ENCODE data around the gene KLHL20. TPM values are rescaled to one million over a fixed set of nuclear protein-coding genes. Genes with fewer than 3 reads are reported as not detected.

Gene KLHL20, protein sequence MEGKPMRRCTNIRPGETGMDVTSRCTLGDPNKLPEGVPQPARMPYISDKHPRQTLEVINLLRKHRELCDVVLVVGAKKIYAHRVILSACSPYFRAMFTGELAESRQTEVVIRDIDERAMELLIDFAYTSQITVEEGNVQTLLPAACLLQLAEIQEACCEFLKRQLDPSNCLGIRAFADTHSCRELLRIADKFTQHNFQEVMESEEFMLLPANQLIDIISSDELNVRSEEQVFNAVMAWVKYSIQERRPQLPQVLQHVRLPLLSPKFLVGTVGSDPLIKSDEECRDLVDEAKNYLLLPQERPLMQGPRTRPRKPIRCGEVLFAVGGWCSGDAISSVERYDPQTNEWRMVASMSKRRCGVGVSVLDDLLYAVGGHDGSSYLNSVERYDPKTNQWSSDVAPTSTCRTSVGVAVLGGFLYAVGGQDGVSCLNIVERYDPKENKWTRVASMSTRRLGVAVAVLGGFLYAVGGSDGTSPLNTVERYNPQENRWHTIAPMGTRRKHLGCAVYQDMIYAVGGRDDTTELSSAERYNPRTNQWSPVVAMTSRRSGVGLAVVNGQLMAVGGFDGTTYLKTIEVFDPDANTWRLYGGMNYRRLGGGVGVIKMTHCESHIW
- total RNA-seq (2021; fragmentation: NEBNext Ultra II Directional; extraction: Animal tissue kit (Norgen Biotek cat#: 25700)) (12.3 and 12.8 TPM in 2 replicates), polyA plus RNA-seq (2011; rRNA removed) (4.4 and 4.9 TPM in 2 replicates), polyA minus RNA-seq (2011; rRNA and poly(A)+ RNA removed) (11.8 and 14.6 TPM in 2 replicates)
- polyA plus RNA-seq (2011; cell fraction: cytosol; rRNA removed) = 7.9 TPM
- 5.5 TPM for polyA plus RNA-seq (2011; cell fraction: nucleus; rRNA removed)
- 6.6 to 10.6 TPM (median 8.3 TPM) in 4 replicates for polyA plus RNA-seq (2012, experiment 1 of 2)
- 0.55 TPM for polyA plus RNA-seq (2012, experiment 2 of 2)
- polyA plus RNA-seq (2013, experiment 1 of 2) = 7.2 TPM
- 7.5 TPM for polyA plus RNA-seq (2013, experiment 2 of 2)
- 4.1 TPM for polyA minus RNA-seq (2011; cell fraction: cytosol; rRNA and poly(A)+ RNA removed)
- 14.5 TPM for polyA minus RNA-seq (2011; cell fraction: nucleus; rRNA and poly(A)+ RNA removed)
- long read RNA-seq, experiment 1, partial matches to known transcripts = 10 of 13 reads
- long read RNA-seq, experiment 1, other reads (novel, unspliced or antisense) = 2 of 13 reads
- long read RNA-seq, experiment 2, partial matches to known transcripts = 4 of 16 reads
- long read RNA-seq, experiment 2, other reads (novel, unspliced or antisense) = 9 of 16 reads

DNA sequence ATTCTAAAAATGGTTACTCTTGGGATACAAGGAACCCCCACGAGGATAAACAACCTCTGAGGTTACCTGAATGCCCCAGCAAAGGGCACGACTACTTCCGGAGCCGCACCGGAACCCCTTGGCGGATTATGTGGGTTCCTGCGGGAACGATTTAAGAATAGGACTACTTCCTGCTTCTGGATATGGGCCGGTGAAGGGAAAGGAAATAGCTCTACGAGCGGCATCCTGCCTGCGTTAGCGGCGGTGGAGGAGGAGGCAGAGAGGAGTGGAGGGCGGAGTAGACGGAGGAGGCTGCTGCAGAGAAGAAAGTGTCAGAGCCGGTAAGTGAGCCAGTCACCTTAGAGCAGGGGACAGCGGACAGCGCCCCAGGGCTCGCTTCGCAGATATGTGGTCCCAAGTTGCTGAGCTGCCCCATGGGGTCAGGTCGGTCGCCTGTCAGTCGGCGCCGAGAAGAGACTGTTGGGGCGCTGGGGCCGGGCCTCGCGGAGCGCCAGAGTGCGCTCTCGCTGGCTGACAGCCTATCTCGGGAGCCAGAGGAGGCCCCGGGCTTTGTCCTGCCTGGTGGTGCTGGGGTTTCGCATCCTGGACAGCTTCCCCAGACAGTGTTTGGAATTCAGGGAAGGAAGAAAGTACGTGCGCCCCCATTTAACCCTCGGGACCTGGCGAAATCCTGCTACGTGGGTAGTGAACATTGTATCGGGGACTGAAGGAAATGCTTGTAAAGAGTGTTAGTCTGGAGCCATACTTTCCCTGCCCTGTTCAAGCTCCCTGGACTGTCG is at the start of gene KLHL20:
Gene KLHL20, plus strand, starts transcription at position 223 of the 779 bp plus-strand sequence. CDS start 1,063 bp downstream, outside the sequence.
- Histone ChIP-seq H2BK120ac (replicated peaks; ENCODE audit: low read depth, low read length) (no peak within 1 kb of the TSS), H3K27ac (ENCODE audit: low read depth, low read length) (no peak within 1 kb of the TSS; the same call in 1 of the 2 replicates), H3K9ac (replicated peaks in 1 of 4; ENCODE audit: extremely low read depth in 1 of 4, low read depth in 3 of 4, low read length in 3 of 4) (peak within 1 kb of the TSS in 3 of 4 experiments; percentile 49 to 58 (median 52); a peak in 6 of 7 replicates), H3K56ac (replicated peaks; ENCODE audit: insufficient read length, low read depth, low read length) (peak within 1 kb of the TSS; percentile 56), H2BK5ac (ENCODE audit: low read depth, low read length) (no peak within 1 kb of the TSS; the same call in 1 of the 2 replicates), H4K20me1 (replicated peaks in 1 of 2; ENCODE audit: control insufficient read depth in 1 of 2, insufficient read depth in 2 of 2, low read length in 2 of 2) (no peaks in the 10 kb centered on the region), H3K4ac (replicated peaks; ENCODE audit: insufficient read length, low read depth, low read length) (no peak within 1 kb of the TSS), H3K18ac (ENCODE audit: extremely low read depth, low read length) (0 out of 2 replicates have a peak within 1 kb of the TSS, but pooled peaks have one; percentile 52), H2AFZ (ENCODE audit: low read length) (peak within 1 kb of the TSS; percentile 88), H3K9me3 (ENCODE audit: insufficient read depth in 2 of 2, low read depth in 1 of 2, low read length in 1 of 2) (no peaks in the 10 kb centered on the region), H2BK12ac (ENCODE audit: low read depth, low read length) (peak within 1 kb of the TSS; percentile 64; the same call in 1 of the 2 replicates), H2BK15ac (ENCODE audit: low read length) (peak within 1 kb of the TSS; percentile 92), H3K79me2 (ENCODE audit: control insufficient read depth in 1 of 2, insufficient read depth in 2 of 2, low read length in 2 of 2) (peaks cover 0 to 19% of the 10 kb centered on the region in 2 experiments; a peak in 2 of 4 replicates), H3K23ac (ENCODE audit: insufficient read length) (no peak within 1 kb of the TSS), H2AK5ac (ENCODE audit: low read depth, low read length) (no peak within 1 kb of the TSS), H3K36me3 (ENCODE audit: control insufficient read depth in 2 of 4, insufficient read depth in 4 of 4, low read length in 3 of 4) (no peaks in the 10 kb centered on the region), H2BK20ac (ENCODE audit: low read length) (no peak within 1 kb of the TSS), H3K4me1 (replicated peaks in 1 of 4; ENCODE audit: control insufficient read depth in 3 of 4, insufficient read depth in 4 of 4, low read length in 3 of 4) (no peaks in the 10 kb centered on the region), H3K14ac (ENCODE audit: insufficient read length) (no peak within 1 kb of the TSS), H3K79me1 (ENCODE audit: low read depth, low read length) (no peaks in the 10 kb centered on the region), H3K4me2 (ENCODE audit: insufficient read depth in 1 of 2, low read depth in 2 of 2, low read length in 2 of 2) (peak within 1 kb of the TSS; percentile 85 to 91), H3K23me2 (ENCODE audit: low read depth, low read length) (peaks cover 3% of the 10 kb centered on the region; the same call in 1 of the 2 replicates), H4K8ac (ENCODE audit: extremely low read depth, insufficient read depth, low read length) (peak within 1 kb of the TSS; percentile 90), H4K91ac (replicated peaks; ENCODE audit: insufficient read length, low read length) (peak within 1 kb of the TSS; percentile 51), H3K27me3 (replicated peaks in 1 of 4; ENCODE audit: control insufficient read depth in 3 of 4, extremely low read depth in 1 of 4, insufficient read depth in 3 of 4, low read length in 3 of 4) (peaks cover 0 to 7% (median 0%) of the 10 kb centered on the region in 4 experiments; a peak in 2 of 7 replicates), H4K5ac (ENCODE audit: insufficient read length, low read depth, low read length) (peak within 1 kb of the TSS; percentile 45), H3K4me3 (ENCODE audit: extremely low read depth in 1 of 4, insufficient read depth in 2 of 4, low read depth in 3 of 4, low read length in 4 of 4) (peak within 1 kb of the TSS; percentile 73 to 97 (median 83))
- ChIA-PET CTCF (ENCODE audit: partially characterized antibody) (interaction anchor here (0.9 to 1.1 kb wide), 3 partner anchors 19 to 280 kb away, joined by 3 read pairs; no protein-coding TSS in a partner anchor), POLR2A (ENCODE audit: partially characterized antibody) (interaction anchor here (0.9 to 2.3 kb wide), 8 partner anchors 9 to 153 kb away, joined by 3 to 12 read pairs (median 5); partner anchors contain the start of genes DARS2, GAS5 and ZBTB37)
- 2% methylated on average over 43 of the region's 43 CpGs; no CpG with 5 or more reads in 1 of the 2 experiments for WGBS, 2 experiments (ENCODE audit: extremely low coverage in 1 of 2, insufficient coverage in 1 of 2, insufficient read length in 1 of 2, insufficient replicate concordance in 2 of 2, low coverage in 1 of 2, low lambda C conversion rate in 2 of 2, missing lambda C conversion rate in 1 of 2)
- peak; percentile 51 to 88 for DNase-seq (ENCODE audit: low read depth in 1 of 2, low spot score in 2 of 2)
- FAIRE-seq = peak; percentile 96
- TF ChIP-seq EGR1 (IDR thresholded peaks at IDR 0.05; ENCODE audit: borderline replicate concordance, low read depth, low read length) (peak; percentile 85), KDM5A (IDR thresholded peaks at IDR 0.05; ENCODE audit: low read length) (peak; percentile 68; the same call in 1 of the 2 replicates), SP1 (IDR thresholded peaks at IDR 0.05; ENCODE audit: low read depth, low read length) (peak; percentile 66), TBP (IDR thresholded peaks at IDR 0.05; ENCODE audit: low read depth, low read length) (peak; percentile 90)
- TF ChIP-seq, protein P1, sequence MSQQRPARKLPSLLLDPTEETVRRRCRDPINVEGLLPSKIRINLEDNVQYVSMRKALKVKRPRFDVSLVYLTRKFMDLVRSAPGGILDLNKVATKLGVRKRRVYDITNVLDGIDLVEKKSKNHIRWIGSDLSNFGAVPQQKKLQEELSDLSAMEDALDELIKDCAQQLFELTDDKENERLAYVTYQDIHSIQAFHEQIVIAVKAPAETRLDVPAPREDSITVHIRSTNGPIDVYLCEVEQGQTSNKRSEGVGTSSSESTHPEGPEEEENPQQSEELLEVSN (IDR thresholded peaks at IDR 0.05) = peak; percentile 47; the same call in 1 of the 2 replicates

Data from H1 (cell line).